HK-2 (cell line): ENCODE results near the gene CCDC81.

ENCODE experiments used
- DNase-seq: peaks from one replicate; pipeline ENCODE4 v3.0.0-alpha.2; 2018; ENCODE audit not compliant: unreplicated experiment

CCDC81 gene

GRCh38 chr11:86464509-86465221, 90.0 kb downstream of the CCDC81 start:
- no peak for DNase-seq

- DNase-seq: no peak
Measured at GRCh38 chr11:86468169-86468568, 93.5 kb downstream of the CCDC81 start.

- no peak for DNase-seq
Measured at GRCh38 chr11:86469491-86470388, 95.1 kb downstream of the CCDC81 start.
